HPDE6-E6E7 (cell line): ENCODE results near the gene TMOD1.
A peak's percentile ranks its signal among the peaks of the same experiment; 100 is the strongest.
"Not testable (repeated sequence)": the region's sequence is repeated elsewhere in the genome, so short reads cannot be mapped to it uniquely, and the experiment has no call there.

Experiments
- DNase-seq: peaks from one replicate; pipeline ENCODE4 v3.0.0; 2011; ENCODE audit warnings: missing footprints; ENCODE audit errors: extremely low spot score

The TMOD1 gene

GRCh38 chr9:97594381-97594921, 93.0 kb downstream of the TMOD1 start:
- no peak for DNase-seq

GRCh38 chr9:97596906-97597305, 95.4 kb downstream of the TMOD1 start:
- DNase-seq, result no peak

GRCh38 chr9:97598461-97599288, 97.2 kb downstream of the TMOD1 start:
- peak; percentile 65 for DNase-seq

- no peak for DNase-seq
Observed at GRCh38 chr9:97599314-97599846, 97.9 kb downstream of the TMOD1 start.

- no peak for DNase-seq
Observed at GRCh38 chr9:97600531-97601227, 99.2 kb downstream of the TMOD1 start.

GRCh38 chr9:97601228-97601898, 99.9 kb downstream of the TMOD1 start:
- DNase-seq, result no peak

- DNase-seq, result no peak
Observed at GRCh38 chr9:97602430-97602829, 101.0 kb downstream of the TMOD1 start.

- DNase-seq, result no peak
Observed at GRCh38 chr9:97604901-97605645, 103.6 kb downstream of the TMOD1 start.

GRCh38 chr9:97615439-97616072, 114.1 kb downstream of the TMOD1 start:
- peak; percentile 40 for DNase-seq

- DNase-seq, result no peak
Observed at GRCh38 chr9:97617939-97618416, 116.5 kb downstream of the TMOD1 start.

- DNase-seq, result not testable (repeated sequence)
Observed at GRCh38 chr9:97620063-97620462, 118.6 kb downstream of the TMOD1 start.

- not testable (repeated sequence) for DNase-seq
Observed at GRCh38 chr9:97622483-97622882, 121.0 kb downstream of the TMOD1 start.

- DNase-seq, result no peak
Observed at GRCh38 chr9:97623946-97624345, 122.5 kb downstream of the TMOD1 start.

- DNase-seq, result no peak
Observed at GRCh38 chr9:97625620-97626019, 124.2 kb downstream of the TMOD1 start.

- no peak for DNase-seq
Observed at GRCh38 chr9:97627624-97628023, 126.2 kb downstream of the TMOD1 start.

GRCh38 chr9:97628668-97629067, 127.2 kb downstream of the TMOD1 start:
- DNase-seq, result no peak

GRCh38 chr9:97629156-97629555, 127.7 kb downstream of the TMOD1 start:
- DNase-seq, result no peak

- DNase-seq, result no peak
Observed at GRCh38 chr9:97630591-97630990, 129.1 kb downstream of the TMOD1 start.

GRCh38 chr9:97632248-97632984, 130.9 kb downstream of the TMOD1 start:
- DNase-seq, result no peak
